K562 (cell line): ENCODE results near the gene GRIK2. TPM values are rescaled to one million over a fixed set of nuclear protein-coding genes. Genes with fewer than 3 reads are reported as not detected.

Source experiments
- ATAC-seq: fragments of 200-7000 bp; cut with Tn5 transposase; 3 replicates; pipeline ENCODE4 v1.9.1; 2020; ENCODE audit warnings: moderate library complexity
- BruUV-seq: library from RNA; stranded (reverse); fragments of 400-500 nt; replicated peaks from 2 replicates; lab custom pipeline; 2021; lab: Mats Ljungman, UMichigan
- CTCF ChIA-PET: fragments of 300-600 bp; formaldehyde crosslinking; extraction: SDS; loops from one replicate; lab custom pipeline; 2021; ENCODE audit warnings: low intra/inter-chr PET ratio; lab: Yijun Ruan, JAX
- POLR2A ChIA-PET: fragments of 300-600, 350-650 bp; sonication (Branson Sonifier 250); formaldehyde crosslinking; extraction: SDS; loops from one replicate; lab custom pipeline; 2021; ENCODE audit warnings: antibody characterized with exemption, inconsistent platforms; lab: Yijun Ruan, JAX
- DNase-seq, 4 experiments: peaks; one replicate each; pipeline versions ENCODE4 v3.0.0 to v3.0.0-alpha.2; 2011 to 2018; ENCODE audit warnings: low spot score in 3 of 4, mixed read lengths in 3 of 4; ENCODE audit errors: extremely low read depth in 1 of 4
- FAIRE-seq: peaks from 2 replicates; lab custom pipeline; 2011; peaks lifted over from hg19 to GRCh38; lab: Jason Lieb, UNC
- H2AFZ ChIP-seq: 2 replicates; pipeline ENCODE4 v1.6.0; 2011; ENCODE audit warnings: low read depth, low read length, control low read depth, inconsistent platforms
- H3K27ac ChIP-seq: fragments of 200-600 bp; 3 replicates; pipeline ENCODE4 v1.8.0; 2011; ENCODE audit warnings: low read depth, mild to moderate bottlenecking, control low read depth, inconsistent platforms, low read length, moderate library complexity, mixed read lengths; ENCODE audit errors: extremely low read depth
- H3K27me3 ChIP-seq, 2 experiments: fragments of 300-600 bp in 1 of 2; 2 replicates in 1 of 2; 3 replicates in 1 of 2; pipeline versions ENCODE4 v1.6.0 to v1.8.0; 2011; ENCODE audit warnings: inconsistent platforms in 2 of 2, low read length in 2 of 2, mild to moderate bottlenecking in 1 of 2, mixed read lengths in 1 of 2, moderate library complexity in 1 of 2; ENCODE audit not compliant: control insufficient read depth in 2 of 2, insufficient read depth in 2 of 2
- H3K36me3 ChIP-seq: fragments of 300-600 bp; 3 replicates; pipeline ENCODE4 v1.8.0; 2011; ENCODE audit warnings: mild to moderate bottlenecking, low read length, inconsistent platforms; ENCODE audit not compliant: control insufficient read depth, insufficient read depth
- H3K4me1 ChIP-seq, 2 experiments: fragments of 200-600 bp in 1 of 2; replicated peaks in 1 of 2; 2 replicates in 1 of 2; 3 replicates in 1 of 2; pipeline versions ENCODE4 v1.5.1 to v1.8.0; 2011; ENCODE audit warnings: inconsistent platforms in 2 of 2, low read length in 2 of 2, mild to moderate bottlenecking in 1 of 2, mixed read lengths in 1 of 2, moderate library complexity in 1 of 2; ENCODE audit not compliant: control insufficient read depth in 2 of 2, insufficient read depth in 2 of 2
- H3K4me2 ChIP-seq: 2 replicates; pipeline ENCODE4 v1.6.1; 2011; ENCODE audit warnings: low read length, control low read depth, inconsistent platforms, mixed read lengths; ENCODE audit not compliant: insufficient read depth
- H3K4me3 ChIP-seq: fragments of 200-600 bp; sonication (generic), shearing (Covaris generic); 2 replicates; pipeline ENCODE4 v1.5.1; 2016; ENCODE audit warnings: control low read depth, inconsistent platforms
- H3K79me2 ChIP-seq: fragments of 200-600 bp; 3 replicates; pipeline ENCODE4 v1.8.0; 2011; ENCODE audit warnings: low read length, inconsistent platforms; ENCODE audit not compliant: control insufficient read depth, insufficient read depth
- H3K9ac ChIP-seq, 2 experiments: 2 replicates each; pipeline versions ENCODE4 v1.6.0 to v1.6.1; 2011; ENCODE audit warnings: low read depth in 2 of 2, low read length in 2 of 2, control low read depth in 1 of 2, inconsistent platforms in 1 of 2, mild to moderate bottlenecking in 1 of 2, mixed read lengths in 1 of 2; ENCODE audit not compliant: insufficient read depth in 1 of 2
- H3K9me1 ChIP-seq: one replicate; pipeline ENCODE4 v1.6.0; 2011; ENCODE audit warnings: inconsistent platforms, mild to moderate bottlenecking, low read length, moderate library complexity; ENCODE audit not compliant: control insufficient read depth, insufficient read depth
- H3K9me3 ChIP-seq: replicated peaks from 2 replicates; pipeline ENCODE4 v1.5.1; 2011; ENCODE audit warnings: low read depth, low read length, inconsistent platforms; ENCODE audit not compliant: control insufficient read depth, insufficient read depth
- H4K20me1 ChIP-seq: replicated peaks from 2 replicates; pipeline ENCODE4 v1.6.1; 2011; ENCODE audit warnings: low read length, inconsistent platforms, mixed read lengths; ENCODE audit not compliant: control insufficient read depth, insufficient read depth
- HNRNPLL ChIP-seq: fragments of 200-400 bp; formaldehyde crosslinking; IDR thresholded peaks from 2 replicates; pipeline ENCODE4 v1.6.1; 2017; ENCODE audit warnings: low read length, low read depth, mild to moderate bottlenecking; ENCODE audit not compliant: poor library complexity, severe bottlenecking
- PRPF4 ChIP-seq: fragments of 200-400 bp; formaldehyde crosslinking; IDR thresholded peaks from one replicate; pipeline ENCODE4 v1.6.1; 2017; ENCODE audit warnings: low read length, low read depth, mild to moderate bottlenecking; ENCODE audit not compliant: insufficient read depth, poor library complexity, severe bottlenecking
- RUNX1 ChIP-seq: sonication (generic); IDR thresholded peaks from 2 replicates; pipeline ENCODE4 v1.6.1; 2016; ENCODE audit warnings: antibody characterized with exemption, low read depth
- SMAD4 ChIP-seq: fragments of 250-450 bp; sonication (Bioruptor Pico); conservative IDR thresholded peaks from 2 replicates; pipeline ENCODE4 v1.8.0; 2021; ENCODE audit warnings: inconsistent platforms, mild to moderate bottlenecking, moderate library complexity
- TBL1XR1 ChIP-seq, 2 experiments: IDR thresholded peaks; 2 replicates each; pipeline ENCODE4 v1.6.1; 2012; ENCODE audit warnings: improper control_type of control experiment in 2 of 2, low read length in 2 of 2, mild to moderate bottlenecking in 1 of 2
- THRAP3 ChIP-seq: fragments of 450-650 bp; IDR thresholded peaks from 2 replicates; pipeline ENCODE4 v1.6.1; 2016; ENCODE audit warnings: mild to moderate bottlenecking, inconsistent platforms, borderline replicate concordance
- ZBED1 ChIP-seq: IDR thresholded peaks from 2 replicates; pipeline ENCODE4 v1.6.1; 2014
- ZNF408 ChIP-seq: fragments of 250-450 bp; sonication (Bioruptor Pico); IDR thresholded peaks from 2 replicates; pipeline ENCODE4 v1.4.0; 2020; ENCODE audit warnings: low read depth, mild to moderate bottlenecking, moderate library complexity
- WGBS: fragments of 100-300 bp; shearing (Covaris generic); methylation state at CpG from one replicate; pipeline ENCODE4 v1.1.6; 2016; ENCODE audit warnings: low coverage, mixed read lengths; ENCODE audit not compliant: insufficient coverage; ENCODE audit errors: missing lambda C conversion rate; 5-methylcytosine and 5-hydroxymethylcytosine counted together
- in situ Hi-C: fragments of 300-500 bp; cut with MboI; formaldehyde crosslinking; loops from 4 replicates; pipeline ENCODE4 v1.15.0; 2018; ENCODE audit warnings: inconsistent platforms, mixed read lengths
- intact Hi-C: fragments of 100-400 bp; cut with micrococcal nuclease; formaldehyde crosslinking; loops from 2 replicates; pipeline ENCODE4 v1.14.2; 2022
- polyA plus RNA-seq, 8 experiments: library from polyadenylated mRNA; depleted of rRNA in 4 of 8; stranded (reverse) in 5 of 8; unstranded in 3 of 8; fragments of >200 nt; fragmentation: Nextera tagmentation in 2 of 8; fragmentation: Illumina TruSeq in 1 of 8; extraction: Ambion mirVana in 2 of 8; extraction: Trizol in 1 of 8; gene quantifications; 2 replicates each; pipeline versions ENCODE4 v1.2.1 to v1.2.3, GENCODE V29; 2011 to 2014; ENCODE audit warnings: inconsistent platforms in 1 of 8, missing spikeins in 1 of 8
- total RNA-seq, 7 experiments: library from RNA; depleted of rRNA in 6 of 7; stranded (reverse); fragments of >200 nt in 6 of 7; fragmentation: Illumina TruSeq in 2 of 7; extraction: Trizol in 2 of 7; gene quantifications; 2 replicates each; pipeline versions ENCODE4 v1.2.1 to v1.2.3, GENCODE V29; 2011 to 2021; ENCODE audit warnings: low replicate concordance in 1 of 7
- TF ChIP-seq, protein P1 (sequence below): fragments of 450-650 bp; IDR thresholded peaks from 2 replicates; pipeline ENCODE4 v1.6.1; 2016; ENCODE audit warnings: antibody characterized with exemption
- TF ChIP-seq, protein P2 (sequence below): fragments of 450-650 bp; formaldehyde crosslinking; IDR thresholded peaks from 2 replicates; pipeline ENCODE4 v1.4.0; 2022; ENCODE audit warnings: mild to moderate bottlenecking, moderate library complexity
- TF ChIP-seq, protein P3 (sequence below): sonication (generic); formaldehyde crosslinking; IDR thresholded peaks from 2 replicates; pipeline ENCODE4 v1.8.1; 2023; ENCODE audit warnings: mild to moderate bottlenecking, missing genetic modification reagents, moderate library complexity
- TF ChIP-seq, protein P4 (sequence below): fragments of 250-450 bp; sonication (Bioruptor Pico); IDR thresholded peaks from 2 replicates; pipeline ENCODE4 v1.6.1; 2021; ENCODE audit warnings: mild to moderate bottlenecking
- TF ChIP-seq, protein P5 (sequence below): fragments of 450-650 bp; IDR thresholded peaks from 2 replicates; pipeline ENCODE4 v1.6.1; 2016; ENCODE audit warnings: low read depth, mild to moderate bottlenecking, moderate library complexity
- TF ChIP-seq, protein P6 (sequence below): sonication (generic); formaldehyde crosslinking; IDR thresholded peaks from 2 replicates; pipeline ENCODE4 v1.8.0; 2023; ENCODE audit warnings: mild to moderate bottlenecking, missing genetic modification reagents

Gene GRIK2
- total and polyA plus RNA-seq, 9 of the 15 experiments (the other 6 are each of a cell fraction or from before 2014, with no cell fraction given) = not detected

DNA sequence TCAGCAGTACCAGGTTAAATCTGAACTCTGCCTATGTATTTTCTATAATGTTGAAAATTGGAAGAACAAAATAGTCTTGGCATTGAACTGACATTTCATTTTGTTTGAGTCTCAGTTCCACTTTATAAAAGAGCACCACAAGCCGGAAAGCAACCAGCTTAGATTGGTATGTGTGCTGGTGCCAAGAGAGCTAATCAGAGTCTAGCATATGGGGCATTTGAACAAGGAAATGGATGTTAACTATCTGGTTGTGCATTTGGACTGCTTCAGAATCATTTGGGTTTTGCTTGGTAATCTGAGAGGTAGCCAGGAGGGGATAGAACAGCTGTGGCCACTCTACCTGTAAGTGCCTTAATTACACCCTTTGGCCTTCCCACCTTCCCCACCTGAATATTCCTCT lies 184.8 kb downstream of the GRIK2 start:
- no peaks in the 10 kb centered on the region for H3K9me3 ChIP-seq
- no peak for FAIRE-seq
- no peak for ATAC-seq
- DNase-seq = no peak
- CTCF ChIA-PET = no interaction called here
- 11% methylated on average over 1 of the region's 1 CpG for WGBS
- in situ Hi-C loops = no loop called here
- no peak overlapping the region for H3K27ac ChIP-seq
- no TSS peak for BruUV-seq
- H3K9me1 ChIP-seq = no peaks in the 10 kb centered on the region
- TF ChIP-seq HNRNPLL = no peak
- TF ChIP-seq, protein P1, sequence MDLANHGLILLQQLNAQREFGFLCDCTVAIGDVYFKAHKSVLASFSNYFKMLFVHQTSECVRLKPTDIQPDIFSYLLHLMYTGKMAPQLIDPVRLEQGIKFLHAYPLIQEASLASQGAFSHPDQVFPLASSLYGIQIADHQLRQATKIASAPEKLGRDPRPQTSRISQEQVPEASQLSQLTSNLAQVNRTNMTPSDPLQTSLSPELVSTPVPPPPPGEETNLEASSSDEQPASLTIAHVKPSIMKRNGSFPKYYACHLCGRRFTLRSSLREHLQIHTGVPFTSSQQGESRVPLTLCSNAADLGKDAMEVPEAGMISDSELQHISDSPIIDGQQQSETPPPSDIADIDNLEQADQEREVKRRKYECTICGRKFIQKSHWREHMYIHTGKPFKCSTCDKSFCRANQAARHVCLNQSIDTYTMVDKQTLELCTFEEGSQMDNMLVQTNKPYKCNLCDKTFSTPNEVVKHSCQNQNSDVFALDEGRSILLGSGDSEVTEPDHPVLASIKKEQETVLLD = no peak
- TF ChIP-seq TBL1XR1 (IDR thresholded peaks at IDR 0.05; ENCODE audit: low read length in 2 of 2) = no peak
- TF ChIP-seq, protein P2, sequence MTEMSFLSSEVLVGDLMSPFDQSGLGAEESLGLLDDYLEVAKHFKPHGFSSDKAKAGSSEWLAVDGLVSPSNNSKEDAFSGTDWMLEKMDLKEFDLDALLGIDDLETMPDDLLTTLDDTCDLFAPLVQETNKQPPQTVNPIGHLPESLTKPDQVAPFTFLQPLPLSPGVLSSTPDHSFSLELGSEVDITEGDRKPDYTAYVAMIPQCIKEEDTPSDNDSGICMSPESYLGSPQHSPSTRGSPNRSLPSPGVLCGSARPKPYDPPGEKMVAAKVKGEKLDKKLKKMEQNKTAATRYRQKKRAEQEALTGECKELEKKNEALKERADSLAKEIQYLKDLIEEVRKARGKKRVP = no peak
- TF ChIP-seq ZNF408 (CRISPR knock-in tag) = no peak
- TF ChIP-seq, protein P3, sequence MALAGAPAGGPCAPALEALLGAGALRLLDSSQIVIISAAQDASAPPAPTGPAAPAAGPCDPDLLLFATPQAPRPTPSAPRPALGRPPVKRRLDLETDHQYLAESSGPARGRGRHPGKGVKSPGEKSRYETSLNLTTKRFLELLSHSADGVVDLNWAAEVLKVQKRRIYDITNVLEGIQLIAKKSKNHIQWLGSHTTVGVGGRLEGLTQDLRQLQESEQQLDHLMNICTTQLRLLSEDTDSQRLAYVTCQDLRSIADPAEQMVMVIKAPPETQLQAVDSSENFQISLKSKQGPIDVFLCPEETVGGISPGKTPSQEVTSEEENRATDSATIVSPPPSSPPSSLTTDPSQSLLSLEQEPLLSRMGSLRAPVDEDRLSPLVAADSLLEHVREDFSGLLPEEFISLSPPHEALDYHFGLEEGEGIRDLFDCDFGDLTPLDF (CRISPR knock-in tag) = no peak
- TF ChIP-seq THRAP3 = no peak
- no peak for TF ChIP-seq RUNX1
- TF ChIP-seq, protein P4, sequence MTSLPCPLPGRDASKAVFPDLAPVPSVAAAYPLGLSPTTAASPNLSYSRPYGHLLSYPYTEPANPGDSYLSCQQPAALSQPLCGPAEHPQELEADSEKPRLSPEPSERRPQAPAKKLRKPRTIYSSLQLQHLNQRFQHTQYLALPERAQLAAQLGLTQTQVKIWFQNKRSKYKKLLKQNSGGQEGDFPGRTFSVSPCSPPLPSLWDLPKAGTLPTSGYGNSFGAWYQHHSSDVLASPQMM (CRISPR knock-in tag) = no peak
- TF ChIP-seq, protein P5, sequence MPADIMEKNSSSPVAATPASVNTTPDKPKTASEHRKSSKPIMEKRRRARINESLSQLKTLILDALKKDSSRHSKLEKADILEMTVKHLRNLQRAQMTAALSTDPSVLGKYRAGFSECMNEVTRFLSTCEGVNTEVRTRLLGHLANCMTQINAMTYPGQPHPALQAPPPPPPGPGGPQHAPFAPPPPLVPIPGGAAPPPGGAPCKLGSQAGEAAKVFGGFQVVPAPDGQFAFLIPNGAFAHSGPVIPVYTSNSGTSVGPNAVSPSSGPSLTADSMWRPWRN = no peak
- TF ChIP-seq, protein P6, sequence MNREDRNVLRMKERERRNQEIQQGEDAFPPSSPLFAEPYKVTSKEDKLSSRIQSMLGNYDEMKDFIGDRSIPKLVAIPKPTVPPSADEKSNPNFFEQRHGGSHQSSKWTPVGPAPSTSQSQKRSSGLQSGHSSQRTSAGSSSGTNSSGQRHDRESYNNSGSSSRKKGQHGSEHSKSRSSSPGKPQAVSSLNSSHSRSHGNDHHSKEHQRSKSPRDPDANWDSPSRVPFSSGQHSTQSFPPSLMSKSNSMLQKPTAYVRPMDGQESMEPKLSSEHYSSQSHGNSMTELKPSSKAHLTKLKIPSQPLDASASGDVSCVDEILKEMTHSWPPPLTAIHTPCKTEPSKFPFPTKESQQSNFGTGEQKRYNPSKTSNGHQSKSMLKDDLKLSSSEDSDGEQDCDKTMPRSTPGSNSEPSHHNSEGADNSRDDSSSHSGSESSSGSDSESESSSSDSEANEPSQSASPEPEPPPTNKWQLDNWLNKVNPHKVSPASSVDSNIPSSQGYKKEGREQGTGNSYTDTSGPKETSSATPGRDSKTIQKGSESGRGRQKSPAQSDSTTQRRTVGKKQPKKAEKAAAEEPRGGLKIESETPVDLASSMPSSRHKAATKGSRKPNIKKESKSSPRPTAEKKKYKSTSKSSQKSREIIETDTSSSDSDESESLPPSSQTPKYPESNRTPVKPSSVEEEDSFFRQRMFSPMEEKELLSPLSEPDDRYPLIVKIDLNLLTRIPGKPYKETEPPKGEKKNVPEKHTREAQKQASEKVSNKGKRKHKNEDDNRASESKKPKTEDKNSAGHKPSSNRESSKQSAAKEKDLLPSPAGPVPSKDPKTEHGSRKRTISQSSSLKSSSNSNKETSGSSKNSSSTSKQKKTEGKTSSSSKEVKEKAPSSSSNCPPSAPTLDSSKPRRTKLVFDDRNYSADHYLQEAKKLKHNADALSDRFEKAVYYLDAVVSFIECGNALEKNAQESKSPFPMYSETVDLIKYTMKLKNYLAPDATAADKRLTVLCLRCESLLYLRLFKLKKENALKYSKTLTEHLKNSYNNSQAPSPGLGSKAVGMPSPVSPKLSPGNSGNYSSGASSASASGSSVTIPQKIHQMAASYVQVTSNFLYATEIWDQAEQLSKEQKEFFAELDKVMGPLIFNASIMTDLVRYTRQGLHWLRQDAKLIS (CRISPR knock-in tag) = no peak
- no peak for TF ChIP-seq ZBED1
- TF ChIP-seq PRPF4 = no peak
- no peak for TF ChIP-seq SMAD4 (CRISPR knock-in tag)
- TF ChIP-seq, all 486 proteins: peak for 0
- no peaks in the 10 kb centered on the region for H3K27me3 ChIP-seq
- H3K79me2 ChIP-seq = no peaks in the 10 kb centered on the region
- intact Hi-C loops = no loop called here
- H3K36me3 ChIP-seq = no peaks in the 10 kb centered on the region
- H4K20me1 ChIP-seq = no peaks in the 10 kb centered on the region
- H3K4me3 ChIP-seq = no peak overlapping the region
- H3K9ac ChIP-seq = no peak overlapping the region
- no peak overlapping the region for H3K4me2 ChIP-seq
- POLR2A ChIA-PET = no interaction called here
- no peaks in the 10 kb centered on the region for H3K4me1 ChIP-seq
- H2AFZ ChIP-seq = no peak overlapping the region
